T-helper 22 cell (primary cell): ENCODE data around the gene PTBP1.
"Not testable (repeated sequence)": the region's sequence is repeated elsewhere in the genome, so short reads cannot be mapped to it uniquely, and the experiment has no call there.

Experiments
- DNase-seq: peaks from one replicate; pipeline ENCODE4 v3.0.0-alpha.2; 2020; ENCODE audit warnings: low read depth

The PTBP1 gene

DNA sequence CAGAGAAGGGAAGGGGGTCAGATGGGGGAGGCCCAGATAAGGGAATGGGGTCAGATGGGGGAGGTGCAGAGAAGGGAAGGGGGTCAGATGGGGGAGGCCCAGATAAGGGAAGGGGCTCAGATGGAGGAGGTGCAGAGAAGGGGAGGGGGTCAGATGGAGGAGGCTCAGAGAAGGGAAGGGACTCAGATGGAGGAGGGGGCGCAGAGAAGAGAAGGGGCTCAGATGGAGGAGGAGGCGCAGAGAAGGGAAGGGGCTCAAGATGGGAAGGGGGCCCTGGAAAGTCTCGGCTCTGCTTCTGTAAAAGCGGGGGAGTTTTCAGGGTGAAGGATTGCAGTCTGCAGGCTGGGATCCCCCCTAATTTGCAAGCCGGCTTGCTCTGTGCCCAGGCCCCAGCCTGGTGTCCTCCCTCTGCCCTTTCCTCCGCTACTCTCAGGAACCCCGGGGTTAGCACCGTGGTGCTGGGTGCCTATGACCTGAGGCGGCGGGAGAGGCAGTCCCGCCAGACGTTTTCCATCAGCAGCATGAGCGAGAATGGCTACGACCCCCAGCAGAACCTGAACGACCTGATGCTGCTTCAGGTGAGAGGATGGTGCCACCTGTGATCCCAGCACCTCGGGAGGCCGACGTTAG lies 32.0 kb downstream of the PTBP1 start:
- DNase-seq = no peak

DNA sequence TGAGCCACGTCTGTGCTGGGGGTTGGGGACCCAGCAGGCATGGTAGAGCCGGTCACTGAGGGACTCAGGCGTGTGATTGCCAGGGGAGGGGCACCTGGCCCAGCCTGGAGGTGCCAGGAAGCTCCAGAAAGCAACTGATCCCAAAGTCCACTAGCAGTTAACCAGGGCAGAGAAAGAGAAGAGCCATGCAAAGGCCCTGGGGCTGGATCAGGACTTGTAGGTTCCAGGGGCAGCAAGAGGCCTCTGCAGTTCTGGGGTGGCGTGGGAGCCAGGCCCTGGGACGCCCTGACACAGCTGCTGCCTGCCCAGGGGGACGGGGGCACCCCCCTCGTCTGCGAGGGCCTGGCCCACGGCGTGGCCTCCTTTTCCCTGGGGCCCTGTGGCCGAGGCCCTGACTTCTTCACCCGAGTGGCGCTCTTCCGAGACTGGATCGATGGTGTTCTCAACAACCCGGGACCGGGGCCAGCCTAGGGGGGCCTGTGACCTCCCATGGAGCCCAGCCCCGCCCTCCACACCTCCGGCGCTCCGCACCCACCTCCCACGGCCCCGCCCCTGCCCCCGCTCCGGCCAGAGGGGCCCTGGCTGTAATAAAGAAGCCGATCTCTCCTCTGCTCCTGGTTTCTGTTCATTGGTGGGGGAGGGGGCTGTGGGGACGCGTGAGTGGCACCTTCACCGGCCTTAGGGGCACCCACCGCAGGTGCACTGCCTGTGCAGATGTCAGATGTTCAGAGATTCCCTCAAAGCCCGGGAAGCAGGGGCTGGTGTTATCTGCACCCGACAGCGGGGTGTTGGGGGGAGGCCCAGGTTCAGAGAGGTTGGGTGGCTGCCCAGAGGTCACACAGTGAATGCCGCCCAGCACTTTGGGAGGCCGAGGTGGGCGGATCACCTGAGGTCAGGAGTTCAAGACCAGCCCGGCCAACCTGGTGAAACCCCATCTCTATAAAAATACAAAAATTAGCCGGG lies 34.4 kb downstream of the PTBP1 start:
- no peak for DNase-seq

DNA sequence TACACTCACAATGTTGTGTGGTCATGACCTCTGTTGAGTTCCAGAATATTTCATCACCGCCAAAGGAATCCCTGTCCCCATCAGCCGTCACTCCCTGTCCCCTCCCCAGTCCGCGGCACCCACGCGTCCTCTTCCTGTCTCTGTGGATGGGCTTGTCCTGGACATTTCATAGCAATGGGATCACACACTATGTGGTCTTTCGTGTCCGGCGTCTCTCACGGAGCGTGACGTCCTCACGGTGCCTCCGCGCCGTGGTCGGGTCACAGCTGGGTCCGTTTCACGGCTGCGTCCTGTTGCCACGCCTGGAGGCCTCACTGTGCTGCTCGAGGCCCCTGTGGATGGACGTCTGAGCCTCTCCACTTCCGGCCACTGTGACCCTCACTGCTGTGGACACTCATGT lies 37.0 kb downstream of the PTBP1 start:
- DNase-seq = no peak

DNA sequence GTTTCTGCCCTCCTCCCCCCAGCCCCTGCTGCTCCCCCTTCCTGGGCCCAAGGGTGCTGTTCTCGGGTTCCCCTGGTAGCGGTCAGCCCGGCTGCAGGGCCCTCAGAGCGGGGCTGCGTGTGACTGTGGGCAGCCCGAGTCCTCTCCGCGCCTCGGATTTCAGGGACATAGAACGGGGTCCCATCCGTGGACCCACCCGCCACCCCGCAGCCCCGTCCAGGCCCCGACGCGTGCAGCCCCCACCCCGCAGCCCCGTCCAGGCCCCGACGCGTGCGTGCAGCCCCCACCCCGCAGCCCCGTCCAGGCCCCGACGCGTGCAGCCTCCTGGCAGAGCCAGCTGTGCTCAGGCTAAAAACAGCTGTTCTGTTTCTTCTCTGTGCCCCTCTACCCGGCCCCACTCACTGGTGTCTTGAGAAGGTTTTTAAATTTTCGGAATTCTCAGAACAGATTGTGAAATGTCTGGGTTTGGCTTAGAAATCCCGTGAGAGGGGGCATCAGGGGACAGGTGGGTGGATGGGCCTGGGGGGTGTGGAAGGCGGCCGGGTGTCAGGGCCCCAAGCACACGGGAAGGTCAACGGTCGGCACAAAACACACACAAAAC lies 38.1 kb downstream of the PTBP1 start:
- no peak for DNase-seq

DNA sequence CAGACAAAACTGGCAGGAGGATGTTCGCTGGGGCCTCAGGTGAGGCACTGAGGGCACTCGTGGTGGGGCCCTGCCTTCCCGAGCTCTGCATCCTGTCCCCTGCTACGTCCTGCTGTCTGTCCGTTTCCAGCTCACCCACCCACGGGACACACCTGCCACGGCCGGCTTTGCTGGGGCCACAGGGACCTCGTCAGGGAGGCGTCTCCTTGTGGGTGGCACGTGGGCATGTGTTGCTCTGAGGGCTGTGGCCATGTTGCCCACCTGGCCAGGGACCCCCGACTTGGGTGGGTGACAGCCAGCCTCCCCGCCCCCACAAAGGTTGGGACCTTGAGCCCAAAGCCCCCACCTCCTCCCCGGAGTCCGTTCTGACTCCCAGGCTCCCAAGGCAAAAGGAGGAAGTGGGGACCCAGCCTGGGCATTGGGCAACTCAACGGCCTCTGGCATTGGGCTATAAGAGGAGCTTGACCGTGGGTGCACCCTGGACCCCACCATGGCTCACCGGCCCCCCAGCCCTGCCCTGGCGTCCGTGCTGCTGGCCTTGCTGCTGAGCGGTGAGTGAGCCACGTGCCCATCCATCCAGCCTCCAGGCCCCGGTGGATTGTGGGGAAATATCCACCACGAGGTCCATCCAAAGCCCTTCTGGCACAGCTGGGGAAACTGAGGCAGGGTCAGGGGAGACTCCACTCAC lies 43.4 kb downstream of the PTBP1 start, which contains the start of gene PRTN3:
PRTN3 (plus strand) TSS at position 481 of the 688 bp plus-strand sequence; CDS start at position 491, 10 bp downstream.
- DNase-seq = no peak

DNA sequence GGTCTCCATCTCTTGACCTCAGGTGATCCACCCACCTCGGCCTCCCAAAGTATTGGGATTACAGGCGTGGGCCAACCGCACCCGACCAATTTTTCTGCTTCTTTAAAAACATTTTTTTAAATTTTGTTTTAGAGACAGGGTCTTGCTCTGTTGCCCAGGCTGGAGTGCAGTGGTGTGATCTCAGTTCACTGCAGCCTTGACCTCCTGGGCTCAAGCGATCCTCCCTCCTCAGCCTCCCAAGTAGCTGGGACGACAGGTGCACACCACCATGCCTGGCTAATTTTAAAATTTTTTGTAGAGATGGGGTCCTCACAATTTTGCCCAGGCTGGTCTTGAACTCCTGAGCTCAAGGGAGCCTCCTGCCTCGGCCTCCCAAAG lies 45.5 kb downstream of the PTBP1 start:
- not testable (repeated sequence) for DNase-seq

DNA sequence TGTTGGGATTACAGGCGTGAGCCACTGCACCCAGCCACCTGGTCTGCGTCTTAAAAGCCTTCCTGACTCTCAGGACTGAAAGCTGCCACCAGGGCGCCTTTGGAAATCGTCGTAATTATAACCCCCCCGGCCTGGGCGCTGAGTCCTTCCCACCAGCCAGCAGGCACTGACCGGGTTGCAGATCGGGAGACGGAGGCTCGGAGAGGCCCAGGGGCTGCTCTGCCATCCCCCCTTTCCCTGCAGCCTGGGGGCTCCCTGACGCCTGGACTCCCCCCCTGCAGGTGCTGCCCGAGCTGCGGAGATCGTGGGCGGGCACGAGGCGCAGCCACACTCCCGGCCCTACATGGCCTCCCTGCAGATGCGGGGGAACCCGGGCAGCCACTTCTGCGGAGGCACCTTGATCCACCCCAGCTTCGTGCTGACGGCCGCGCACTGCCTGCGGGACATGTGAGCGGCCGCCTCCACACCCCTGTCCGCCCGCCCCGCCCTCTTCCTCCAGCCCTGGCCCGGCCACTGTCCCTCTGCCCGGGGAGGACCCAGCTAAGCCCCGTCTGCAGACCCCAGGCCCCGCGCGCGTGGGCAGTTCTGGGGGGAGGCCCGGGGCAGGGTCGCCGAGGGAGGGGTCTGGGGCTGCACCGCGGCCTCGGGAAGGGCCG lies 46.1 kb downstream of the PTBP1 start:
- DNase-seq = no peak

DNA sequence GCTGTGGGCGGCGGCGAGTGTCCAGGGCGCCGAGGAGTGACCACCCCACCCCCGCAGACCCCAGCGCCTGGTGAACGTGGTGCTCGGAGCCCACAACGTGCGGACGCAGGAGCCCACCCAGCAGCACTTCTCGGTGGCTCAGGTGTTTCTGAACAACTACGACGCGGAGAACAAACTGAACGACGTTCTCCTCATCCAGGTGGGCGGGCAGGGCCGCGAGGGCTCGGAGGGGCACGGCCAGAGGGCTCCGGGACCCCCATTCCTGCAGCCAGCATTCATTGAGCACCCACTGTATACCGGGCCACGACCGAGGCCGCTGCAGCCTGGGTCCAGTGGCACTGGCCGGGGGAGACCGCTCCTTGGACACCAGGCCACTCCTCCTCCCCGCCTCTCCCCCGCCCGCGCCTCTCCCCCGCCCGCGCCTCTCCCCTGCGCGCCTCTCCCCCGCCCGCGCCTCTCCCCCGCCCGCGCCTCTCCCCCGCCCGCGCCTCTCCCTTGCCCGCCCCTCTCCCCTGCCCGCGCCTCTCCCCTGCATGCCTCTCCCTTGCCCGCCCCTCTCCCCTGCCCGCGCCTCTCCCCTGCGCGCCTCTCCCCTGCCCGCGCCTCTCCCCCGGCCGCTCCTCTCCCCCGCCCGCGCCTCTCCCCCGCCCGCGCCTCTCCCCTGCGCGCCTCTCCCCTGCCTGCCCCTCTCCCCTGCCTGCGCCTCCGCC lies 46.7 kb downstream of the PTBP1 start:
- DNase-seq = no peak

DNA sequence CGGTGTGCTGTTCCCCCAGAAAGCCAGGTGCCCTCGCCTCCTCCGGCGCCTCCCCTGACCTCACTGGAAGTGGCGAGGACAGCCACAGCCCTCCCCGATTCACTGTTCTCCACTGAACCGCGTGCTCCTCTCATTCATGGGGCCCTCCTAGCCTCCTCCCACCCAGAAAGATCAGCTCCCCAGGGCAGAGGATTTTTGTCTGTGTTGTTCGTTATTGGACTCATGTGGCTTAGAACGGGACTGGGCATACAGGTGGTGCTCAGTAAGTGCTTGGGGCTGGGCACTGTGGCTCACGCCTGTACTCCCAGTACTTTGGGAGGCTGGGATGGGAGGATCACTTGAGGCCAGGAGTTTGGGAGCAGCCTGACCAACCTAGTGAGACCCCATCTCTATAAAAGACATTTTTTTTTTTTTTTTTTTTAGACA lies 47.3 kb downstream of the PTBP1 start:
- DNase-seq = no peak

DNA sequence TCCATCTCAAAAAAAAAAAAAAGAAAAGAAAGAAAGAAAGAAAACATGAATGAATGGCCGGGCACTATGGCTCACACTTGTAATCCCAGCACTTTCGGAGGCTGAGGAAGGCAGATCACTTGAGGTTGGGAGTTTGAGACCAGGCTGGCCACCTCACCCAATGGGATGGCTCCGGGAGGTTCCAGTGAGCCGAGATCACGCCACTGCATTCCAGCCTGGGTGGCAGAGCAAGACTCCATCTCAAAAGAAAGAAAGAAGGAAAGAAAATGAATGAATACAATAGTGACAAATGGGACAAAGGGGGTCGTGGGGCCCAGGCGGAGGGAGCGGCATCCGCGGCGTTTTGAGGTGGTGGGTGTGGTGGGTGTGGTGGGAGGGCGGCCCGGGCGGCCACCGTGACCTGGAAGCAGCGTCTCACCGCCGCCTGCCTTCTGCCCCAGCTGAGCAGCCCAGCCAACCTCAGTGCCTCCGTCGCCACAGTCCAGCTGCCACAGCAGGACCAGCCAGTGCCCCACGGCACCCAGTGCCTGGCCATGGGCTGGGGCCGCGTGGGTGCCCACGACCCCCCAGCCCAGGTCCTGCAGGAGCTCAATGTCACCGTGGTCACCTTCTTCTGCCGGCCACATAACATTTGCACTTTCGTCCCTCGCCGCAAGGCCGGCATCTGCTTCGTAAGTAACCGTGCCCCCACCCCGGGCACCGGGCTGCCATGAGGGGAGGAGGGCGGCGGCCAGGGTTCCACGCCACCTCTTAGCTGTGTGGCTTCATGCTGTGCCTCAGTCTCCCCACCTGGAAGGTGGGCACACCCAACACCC lies 48.7 kb downstream of the PTBP1 start:
- no peak for DNase-seq

DNA sequence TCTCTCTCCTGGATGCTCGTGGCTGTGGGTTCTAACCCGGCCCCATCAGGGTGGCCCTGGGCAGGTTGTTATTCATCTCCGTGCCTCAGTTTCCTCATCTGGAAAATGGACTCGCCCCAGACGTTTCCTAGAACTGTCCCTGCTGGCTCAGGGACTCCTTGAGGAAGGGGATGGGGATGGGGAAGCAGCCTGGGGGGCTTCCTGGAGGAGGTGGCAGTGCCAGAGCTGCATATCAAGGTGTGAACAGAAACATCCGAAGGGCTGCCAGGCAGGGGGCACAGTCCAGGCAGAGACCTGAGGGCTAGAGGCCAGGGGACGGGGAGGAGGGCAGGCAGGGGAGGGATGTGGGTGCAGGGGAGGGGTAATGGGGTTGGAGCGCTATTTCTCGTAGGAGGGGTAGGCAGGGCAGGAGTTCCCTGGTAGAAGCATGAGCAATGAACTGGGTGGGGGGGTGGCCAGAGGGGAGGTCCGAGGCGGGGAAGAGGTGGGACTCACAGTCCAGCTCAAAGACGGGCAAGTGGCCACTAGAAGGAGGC lies 51.2 kb downstream of the PTBP1 start:
- DNase-seq = no peak

DNA sequence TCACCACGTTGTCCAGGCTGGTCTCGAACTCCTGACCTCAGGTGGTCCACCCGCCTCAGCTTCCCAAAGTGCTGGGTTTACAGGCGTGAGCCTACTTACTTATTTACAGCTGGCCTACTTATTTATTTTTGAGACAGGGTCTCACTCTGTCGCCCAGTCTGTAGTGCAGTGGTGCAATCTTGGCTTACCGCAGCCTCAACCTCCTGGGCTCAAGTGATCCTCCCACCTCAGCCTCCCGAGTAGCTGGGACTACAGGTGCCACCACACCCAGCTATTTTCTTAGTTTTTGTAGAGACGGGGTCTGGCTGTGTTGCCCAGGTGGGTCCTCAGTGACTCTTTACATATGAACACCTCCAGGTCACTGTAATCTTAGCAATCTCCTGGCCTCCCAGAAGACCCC lies 51.9 kb downstream of the PTBP1 start:
- DNase-seq = not testable (repeated sequence)

DNA sequence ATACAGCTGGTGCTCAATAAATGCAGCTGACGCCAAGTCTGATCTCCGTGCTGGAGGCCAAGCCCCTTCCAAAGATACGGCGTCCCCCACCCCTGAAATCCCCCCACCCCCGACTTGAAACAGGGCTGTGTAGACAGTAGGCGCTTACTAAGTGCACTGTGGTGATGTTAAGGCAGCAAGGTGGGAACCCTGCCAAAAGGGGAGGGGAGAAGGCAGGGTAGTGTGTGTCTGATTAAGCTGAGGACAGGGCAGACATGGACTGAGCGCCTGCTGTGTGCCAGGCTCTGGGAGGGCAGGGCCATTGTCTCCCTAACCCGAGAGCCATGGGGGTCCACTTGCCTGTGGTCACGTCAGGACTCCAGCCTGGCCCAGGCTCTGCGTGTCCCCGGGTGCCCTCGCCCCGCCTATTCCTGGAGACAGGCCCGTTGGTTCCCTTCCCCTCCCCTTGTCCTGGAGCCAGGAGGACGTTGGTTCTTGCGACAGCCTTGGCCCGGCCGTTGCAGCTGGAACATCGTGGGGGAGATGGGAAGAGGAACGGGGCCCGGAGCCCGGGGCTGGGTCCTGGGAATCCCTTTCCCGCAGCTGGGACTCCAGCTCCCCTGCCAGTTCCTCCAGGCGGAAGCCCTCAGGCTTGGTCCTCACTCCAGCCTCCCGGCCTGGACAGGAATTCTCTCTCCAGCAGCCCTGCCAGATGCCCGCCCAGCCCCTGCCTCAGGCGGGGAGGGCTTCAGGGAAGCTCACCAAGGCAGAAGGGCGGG lies 53.1 kb downstream of the PTBP1 start:
- no peak for DNase-seq

DNA sequence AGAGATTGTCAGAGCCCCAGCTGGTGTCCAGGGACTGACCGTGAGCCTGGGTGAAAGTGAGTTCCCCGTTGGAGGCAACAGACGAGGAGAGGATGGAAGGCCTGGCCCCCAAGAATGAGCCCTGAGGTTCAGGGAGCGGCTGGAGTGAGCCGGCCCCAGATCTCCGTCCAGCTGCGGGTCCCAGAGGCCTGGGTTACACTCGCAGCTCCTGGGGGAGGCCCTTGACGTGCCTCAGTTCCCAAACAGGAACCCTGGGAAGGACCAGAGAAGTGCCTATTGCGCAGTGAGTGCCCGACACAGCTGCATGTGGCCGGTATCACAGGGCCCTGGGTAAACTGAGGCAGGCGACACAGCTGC lies 53.7 kb downstream of the PTBP1 start:
- DNase-seq = no peak

DNA sequence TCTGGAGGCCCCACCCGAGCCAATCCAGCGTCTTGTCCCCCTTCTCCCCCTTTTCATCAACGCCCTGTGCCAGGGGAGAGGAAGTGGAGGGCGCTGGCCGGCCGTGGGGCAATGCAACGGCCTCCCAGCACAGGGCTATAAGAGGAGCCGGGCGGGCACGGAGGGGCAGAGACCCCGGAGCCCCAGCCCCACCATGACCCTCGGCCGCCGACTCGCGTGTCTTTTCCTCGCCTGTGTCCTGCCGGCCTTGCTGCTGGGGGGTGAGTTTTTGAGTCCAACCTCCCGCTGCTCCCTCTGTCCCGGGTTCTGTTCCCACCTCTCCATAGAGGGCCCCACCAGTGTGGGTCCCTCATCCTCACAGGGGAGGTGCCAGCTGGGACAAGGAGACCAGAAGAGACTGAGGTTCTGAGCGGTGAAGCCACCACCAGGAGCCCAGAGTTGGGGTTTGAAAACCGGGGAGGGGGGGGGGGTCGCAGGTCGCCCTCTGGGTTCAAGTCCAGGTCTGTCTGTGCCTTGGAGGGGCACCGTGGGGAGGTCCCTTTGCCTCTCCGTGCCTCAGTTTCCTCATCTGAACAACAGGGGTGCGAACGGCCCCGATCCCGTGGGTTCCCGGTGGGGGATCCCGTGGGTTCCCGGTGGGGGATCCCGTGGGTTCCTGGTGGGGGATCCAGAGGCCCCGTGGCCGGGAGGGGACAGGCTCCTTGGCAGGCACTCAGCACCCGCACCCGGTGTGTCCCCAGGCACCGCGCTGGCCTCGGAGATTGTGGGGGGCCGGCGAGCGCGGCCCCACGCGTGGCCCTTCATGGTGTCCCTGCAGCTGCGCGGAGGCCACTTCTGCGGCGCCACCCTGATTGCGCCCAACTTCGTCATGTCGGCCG lies 55.1 kb downstream of the PTBP1 start, which contains the start of gene ELANE:
ELANE (plus strand) TSS at position 168 of the 878 bp plus-strand sequence; CDS start at position 194, 26 bp downstream.
- no peak for DNase-seq

DNA sequence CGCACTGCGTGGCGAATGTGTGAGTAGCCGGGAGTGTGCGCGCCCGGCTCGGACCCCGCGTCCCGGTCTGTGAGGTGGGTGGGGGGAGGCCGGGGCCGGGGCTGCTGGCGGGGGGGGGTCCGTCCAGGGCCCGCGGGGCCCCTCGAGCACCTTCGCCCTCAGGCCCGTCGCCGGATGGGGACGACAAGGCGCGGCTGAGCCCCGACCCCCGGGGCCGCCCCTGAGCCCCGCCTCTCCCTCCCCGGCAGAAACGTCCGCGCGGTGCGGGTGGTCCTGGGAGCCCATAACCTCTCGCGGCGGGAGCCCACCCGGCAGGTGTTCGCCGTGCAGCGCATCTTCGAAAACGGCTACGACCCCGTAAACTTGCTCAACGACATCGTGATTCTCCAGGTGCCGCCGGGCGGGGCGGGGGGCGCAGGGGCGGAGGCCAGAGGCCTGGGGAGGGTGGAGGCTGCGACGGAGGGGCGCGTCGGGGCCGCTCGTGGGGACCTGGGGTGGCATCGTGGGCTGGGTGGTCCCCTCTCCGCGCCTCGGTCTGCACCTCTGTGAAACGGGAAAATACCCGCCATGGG lies 55.8 kb downstream of the PTBP1 start:
- no peak for DNase-seq

DNA sequence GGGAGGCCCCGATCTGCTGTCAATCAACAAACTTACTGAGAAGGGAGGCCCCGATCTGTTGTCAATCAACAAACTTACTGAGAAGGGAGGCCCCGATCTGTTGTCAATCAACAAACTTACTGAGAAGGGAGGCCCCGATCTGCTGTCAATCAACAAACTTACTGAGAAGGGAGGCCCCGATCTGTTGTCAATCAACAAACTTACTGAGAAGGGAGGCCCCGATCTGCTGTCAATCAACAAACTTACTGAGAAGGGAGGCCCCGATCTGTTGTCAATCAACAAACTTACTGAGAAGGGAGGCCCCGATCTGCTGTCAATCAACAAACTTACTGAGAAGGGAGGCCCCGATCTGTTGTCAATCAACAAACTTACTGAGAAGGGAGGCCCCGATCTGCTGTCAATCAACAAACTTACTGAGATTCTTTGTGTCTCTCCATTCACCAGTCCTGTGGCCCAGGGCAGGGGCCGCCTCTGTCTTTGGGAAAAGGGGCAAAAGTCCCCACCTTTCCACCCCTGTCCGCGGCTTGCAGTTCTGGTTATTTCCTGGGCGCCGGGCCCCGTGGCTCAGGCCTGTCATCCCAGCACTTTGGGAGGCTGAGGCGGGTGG lies 56.5 kb downstream of the PTBP1 start:
- DNase-seq = not testable (repeated sequence)
